Spleen (tissue), 7 donors: ENCODE results near the gene MON1B.

Experiments used
- CTCF ChIP-seq, 11 experiments: fragments of 200-600 bp in 7 of 11; fragments of 450-650 bp in 4 of 11; sonication (generic) in 4 of 11; IDR thresholded peaks in 8 of 11; conservative IDR thresholded peaks in 3 of 11; 1 replicate in 7 of 11; 2 replicates in 4 of 11; pipeline versions ENCODE4 v1.4.0 to v1.8.0; 2016 to 2021; ENCODE audit warnings: antibody characterized with exemption in 11 of 11, inconsistent platforms in 4 of 11, mild to moderate bottlenecking in 1 of 11
- POLR2A ChIP-seq, 3 donors: fragments of 450-650 bp; IDR thresholded peaks; one replicate each; pipeline ENCODE4 v1.5.1; 2017; ENCODE audit warnings: antibody characterized with exemption in 3 of 3, mild to moderate bottlenecking in 1 of 3
- POLR2AphosphoS5 ChIP-seq, 3 donors: sonication (generic); formaldehyde crosslinking; IDR thresholded peaks; one replicate each; pipeline ENCODE4 v1.5.1; 2017; ENCODE audit warnings: antibody characterized with exemption in 3 of 3
- donor health status: DM: no; HTN: no; CAD: no; lungs with moderate emphysema.
- donor health status: DM: no; HTN: no; CAD: no.
- donor health status: DM: no; HTN: no; CAD: no.

- TF ChIP-seq CTCF (IDR thresholded peaks at IDR 0.05 in 8 of 11, conservative IDR thresholded peaks at IDR 0.05 in 3 of 11) (no peak), POLR2A (IDR thresholded peaks at IDR 0.05) (no peak), POLR2AphosphoS5 (IDR thresholded peaks at IDR 0.05) (no peak)
Measured at GRCh38 chr16:77191259-77191969, 424 bp downstream of the MON1B start.
